Measurements from ENCODE around the gene NOL4L.

The NOL4L gene

GRCh38 chr20:32559753-32560380, 25.3 kb downstream of the NOL4L start:
- no peak for DNase-seq

- no peak for DNase-seq
Observed at GRCh38 chr20:32559205-32559752, 25.9 kb downstream of the NOL4L start.

- DNase-seq, result no peak
Observed at GRCh38 chr20:32558526-32558925, 26.6 kb downstream of the NOL4L start.

GRCh38 chr20:32557319-32557718, 27.8 kb downstream of the NOL4L start:
- DNase-seq, result no peak

- no peak for DNase-seq
Observed at GRCh38 chr20:32556312-32557184, 28.6 kb downstream of the NOL4L start.

GRCh38 chr20:32555584-32555983, 29.5 kb downstream of the NOL4L start:
- no peak for DNase-seq

GRCh38 chr20:32554965-32555289, 30.2 kb downstream of the NOL4L start:
- DNase-seq, result no peak

- DNase-seq, result no peak
Observed at GRCh38 chr20:32553618-32554017, 31.5 kb downstream of the NOL4L start.

- DNase-seq, result no peak
Observed at GRCh38 chr20:32551693-32552092, 33.4 kb downstream of the NOL4L start.

GRCh38 chr20:32549842-32550241, 35.3 kb downstream of the NOL4L start:
- DNase-seq, result no peak

- DNase-seq, result no peak
Observed at GRCh38 chr20:32547753-32548034, 37.4 kb downstream of the NOL4L start.

- DNase-seq, result no peak
Observed at GRCh38 chr20:32546918-32547752, 38.0 kb downstream of the NOL4L start.

- DNase-seq, result no peak
Observed at GRCh38 chr20:32544893-32545840, 40.0 kb downstream of the NOL4L start.

GRCh38 chr20:32544260-32544722, 40.8 kb downstream of the NOL4L start:
- DNase-seq, result no peak

GRCh38 chr20:32543570-32544259, 41.4 kb downstream of the NOL4L start:
- DNase-seq, result no peak

- DNase-seq, result no peak
Observed at GRCh38 chr20:32542259-32542615, 42.9 kb downstream of the NOL4L start.

- DNase-seq, result no peak
Observed at GRCh38 chr20:32541323-32542258, 43.5 kb downstream of the NOL4L start.

- DNase-seq, result peak; percentile 79
Observed at GRCh38 chr20:32539817-32540675, 45.1 kb downstream of the NOL4L start.

- DNase-seq, result no peak
Observed at GRCh38 chr20:32539026-32539816, 45.9 kb downstream of the NOL4L start.

Measured in CD4-positive, alpha-beta T cell treated with Interleukin-10 for 1 hour (primary cell).